GM23338 (cell line): ENCODE data around the gene C1orf116. TPM values are rescaled to one million over a fixed set of nuclear protein-coding genes. Genes with fewer than 3 reads are reported as not detected.

Source experiments
- ATAC-seq: fragments of 200-7000 bp; cut with Tn5 transposase; 3 replicates; pipeline ENCODE4 v1.9.1; 2020
- DNase-seq: peaks from one replicate; pipeline ENCODE4 v3.0.0-alpha.2; 2015; ENCODE audit warnings: low spot score
- H2AFZ ChIP-seq: fragments of 200-600 bp; sonication (generic); 2 replicates; pipeline ENCODE4 v1.8.0; 2016; ENCODE audit warnings: antibody characterized with exemption, mild to moderate bottlenecking, moderate library complexity
- H3F3A ChIP-seq: fragments of 200-600 bp; sonication (generic); replicated peaks from 2 replicates; pipeline ENCODE4 v1.8.0; 2017; ENCODE audit warnings: antibody characterized with exemption, mixed run types, low read depth
- H3K27ac ChIP-seq: fragments of 200-600 bp; sonication (generic); 2 replicates; pipeline ENCODE4 v1.6.1; 2016; ENCODE audit warnings: low read depth
- H3K27me3 ChIP-seq: fragments of 200-600 bp; sonication (generic); 2 replicates; pipeline ENCODE4 v1.8.0; 2016; ENCODE audit warnings: mild to moderate bottlenecking, mixed run types, moderate library complexity; ENCODE audit not compliant: insufficient read depth
- H3K36me3 ChIP-seq: fragments of 200-600 bp; sonication (generic); 2 replicates; pipeline ENCODE4 v1.8.0; 2016; ENCODE audit warnings: mild to moderate bottlenecking; ENCODE audit not compliant: insufficient read depth
- H3K4me1 ChIP-seq: fragments of 200-600 bp; sonication (generic); 2 replicates; pipeline ENCODE4 v1.8.0; 2016; ENCODE audit warnings: mild to moderate bottlenecking, moderate library complexity; ENCODE audit not compliant: insufficient read depth
- H3K4me2 ChIP-seq: fragments of 200-600 bp; sonication (generic); 2 replicates; pipeline ENCODE4 v1.7.1; 2017; ENCODE audit warnings: mixed run types
- H3K4me3 ChIP-seq: fragments of 200-600 bp; sonication (generic); 2 replicates; pipeline ENCODE4 v1.6.1; 2016; ENCODE audit warnings: mixed run types
- H3K79me2 ChIP-seq: fragments of 200-600 bp; sonication (generic); replicated peaks from 2 replicates; pipeline ENCODE4 v1.8.0; 2017; ENCODE audit warnings: mild to moderate bottlenecking; ENCODE audit not compliant: insufficient read depth
- H3K9me2 ChIP-seq: fragments of 200-600 bp; sonication (generic); 2 replicates; pipeline ENCODE4 v1.8.0; 2017; ENCODE audit not compliant: insufficient read depth
- H4K20me1 ChIP-seq: fragments of 200-600 bp; sonication (generic); replicated peaks from 2 replicates; pipeline ENCODE4 v1.8.0; 2017; ENCODE audit warnings: mild to moderate bottlenecking; ENCODE audit not compliant: insufficient read depth
- H3K27ac Mint-ChIP-seq: 2 replicates; pipeline ENCODE4 v1.8.0; 2020; ENCODE audit warnings: inconsistent platforms, mild to moderate bottlenecking, moderate library complexity, mixed read lengths
- H3K27me3 Mint-ChIP-seq: 3 replicates; pipeline ENCODE4 v1.8.0; 2022; ENCODE audit warnings: low read depth, mild to moderate bottlenecking, moderate library complexity, mixed read lengths, inconsistent platforms; ENCODE audit not compliant: insufficient read depth, poor library complexity
- H3K36me3 Mint-ChIP-seq: 3 replicates; pipeline ENCODE4 v1.8.0; 2021; ENCODE audit warnings: low read depth, mild to moderate bottlenecking, inconsistent platforms, moderate library complexity, mixed read lengths
- H3K4me1 Mint-ChIP-seq: 3 replicates; pipeline ENCODE4 v1.8.0; 2020; ENCODE audit warnings: mild to moderate bottlenecking, inconsistent platforms, mixed read lengths
- H3K4me3 Mint-ChIP-seq: 3 replicates; pipeline ENCODE4 v1.8.0; 2021; ENCODE audit warnings: moderate library complexity, mild to moderate bottlenecking, inconsistent platforms, mixed read lengths
- H3K9me3 Mint-ChIP-seq: 3 replicates; pipeline ENCODE4 v1.8.0; 2020; ENCODE audit warnings: moderate library complexity, mild to moderate bottlenecking, inconsistent platforms, mixed read lengths
- CREB1 ChIP-seq: fragments of 250-450 bp; sonication (Bioruptor Pico); IDR thresholded peaks from 2 replicates; pipeline ENCODE4 v1.5.0; 2020; ENCODE audit warnings: low read depth, mild to moderate bottlenecking, moderate library complexity
- CTCF ChIP-seq, 2 experiments: fragments of 200-600 bp in 1 of 2; sonication (generic) in 1 of 2; conservative IDR thresholded peaks; 2 replicates each; pipeline versions ENCODE4 v1.5.1 to v1.6.1; 2016 to 2017; ENCODE audit warnings: antibody characterized with exemption in 2 of 2, low read depth in 2 of 2, mild to moderate bottlenecking in 2 of 2, moderate library complexity in 1 of 2
- ETS1 ChIP-seq: IDR thresholded peaks from 2 replicates; pipeline ENCODE4 v1.6.1; 2016; ENCODE audit warnings: antibody characterized with exemption
- EZH2phosphoT487 ChIP-seq: fragments of 200-600 bp; sonication (generic); IDR thresholded peaks from one replicate; pipeline ENCODE4 v1.8.1; 2018; ENCODE audit warnings: antibody characterized with exemption; ENCODE audit not compliant: unreplicated experiment
- JUNB ChIP-seq: IDR thresholded peaks from one replicate; pipeline ENCODE4 v1.6.1; 2016; ENCODE audit warnings: antibody characterized with exemption; ENCODE audit not compliant: unreplicated experiment
- POLR2AphosphoS5 ChIP-seq: IDR thresholded peaks from 2 replicates; pipeline ENCODE4 v1.6.1; 2016; ENCODE audit warnings: antibody characterized with exemption, low read depth
- REST ChIP-seq: IDR thresholded peaks from one replicate; pipeline ENCODE4 v1.6.1; 2018; ENCODE audit warnings: antibody characterized with exemption; ENCODE audit not compliant: unreplicated experiment
- STAT1 ChIP-seq: IDR thresholded peaks from one replicate; pipeline ENCODE4 v1.6.1; 2016; ENCODE audit warnings: antibody characterized with exemption; ENCODE audit not compliant: unreplicated experiment
- ZNF114 ChIP-seq: fragments of 250-450 bp; sonication (Bioruptor Pico); IDR thresholded peaks from 2 replicates; pipeline ENCODE4 v1.5.0; 2020; ENCODE audit warnings: mild to moderate bottlenecking, moderate library complexity
- polyA plus RNA-seq: library from polyadenylated mRNA; unstranded; fragments of >200 nt; fragmentation: Nextera tagmentation; extraction: Ambion mirVana; gene quantifications from 2 replicates; pipeline ENCODE4 v1.2.1, GENCODE V29; 2016
- total RNA-seq: library from RNA; depleted of rRNA; stranded (reverse); fragments of >200 nt; shearing (Covaris generic); gene quantifications from 2 replicates; pipeline ENCODE4 v1.2.3, GENCODE V29; 2014

C1orf116 gene
- total and polyA plus RNA-seq, 2 experiments from 2014 or later = 2.3 to 5.3 TPM

GRCh38 chr1:207013321-207014085, 19.1 kb downstream of the C1orf116 start:
- Mint-ChIP-seq H3K4me1 (no peaks in the 10 kb centered on the region), H3K4me3 (no peak overlapping the region), H3K9me3 (no peaks in the 10 kb centered on the region), H3K27me3 (peaks cover 5% of the 10 kb centered on the region), H3K36me3 (no peaks in the 10 kb centered on the region), H3K27ac (no peak overlapping the region)
- no peak for DNase-seq
- Histone ChIP-seq H3K4me1 (no peaks in the 10 kb centered on the region), H2AFZ (no peak overlapping the region), H3K4me2 (no peak overlapping the region), H4K20me1 (no peaks in the 10 kb centered on the region; the same call in 1 of the 2 replicates), H3K27ac (no peak overlapping the region), H3F3A (no peaks in the 10 kb centered on the region), H3K4me3 (no peak overlapping the region), H3K79me2 (no peaks in the 10 kb centered on the region), H3K27me3 (no peaks in the 10 kb centered on the region), H3K9me2 (peaks cover 11% of the 10 kb centered on the region; the same call in 1 of the 2 replicates), H3K36me3 (no peaks in the 10 kb centered on the region)
- TF ChIP-seq EZH2phosphoT487 (no peak), REST (no peak), CREB1 (no peak), POLR2AphosphoS5 (no peak)
- no peak for ATAC-seq

GRCh38 chr1:207010726-207011125, 21.8 kb downstream of the C1orf116 start:
- Histone ChIP-seq H3K4me3 (no peak overlapping the region), H4K20me1 (no peaks in the 10 kb centered on the region), H3K27me3 (no peaks in the 10 kb centered on the region), H3K79me2 (no peaks in the 10 kb centered on the region), H3K9me2 (peaks cover 8% of the 10 kb centered on the region; the same call in 1 of the 2 replicates), H3F3A (no peaks in the 10 kb centered on the region), H3K36me3 (no peaks in the 10 kb centered on the region), H2AFZ (no peak overlapping the region), H3K4me1 (no peaks in the 10 kb centered on the region), H3K27ac (no peak overlapping the region), H3K4me2 (no peak overlapping the region)
- no peaks in the 10 kb centered on the region for H3K4me1 Mint-ChIP-seq
- ATAC-seq (no peak), DNase-seq (no peak)
- peaks cover 5% of the 10 kb centered on the region for H3K27me3 Mint-ChIP-seq
- no peak overlapping the region for H3K4me3 Mint-ChIP-seq
- no peaks in the 10 kb centered on the region for H3K9me3 Mint-ChIP-seq
- no peaks in the 10 kb centered on the region for H3K36me3 Mint-ChIP-seq
- no peak for TF ChIP-seq JUNB
- TF ChIP-seq STAT1 = no peak
- TF ChIP-seq CTCF (conservative IDR thresholded peaks at IDR 0.05; ENCODE audit: low read depth in 2 of 2) = no peak
- TF ChIP-seq EZH2phosphoT487 = no peak
- no peak for TF ChIP-seq ETS1
- no peak for TF ChIP-seq ZNF114
- TF ChIP-seq REST = no peak
- no peak overlapping the region for H3K27ac Mint-ChIP-seq
